GM12865 (cell line): ENCODE results near the gene ADAMTSL2.

Experiments
- DNase-seq: peaks from one replicate; pipeline ENCODE4 v3.0.0; 2010; ENCODE audit warnings: low read depth
- H3K4me3 ChIP-seq: 2 replicates; pipeline ENCODE4 v1.5.1; 2011; ENCODE audit warnings: mild to moderate bottlenecking, low read depth, low read length, control low read depth
- CTCF ChIP-seq: IDR thresholded peaks from 2 replicates; pipeline ENCODE4 v1.5.1; 2011; ENCODE audit warnings: low read length, control low read depth, low read depth, inconsistent platforms; ENCODE audit not compliant: insufficient read depth; ENCODE audit errors: missing control alignments

The ADAMTSL2 gene

GRCh38 chr9:133584559-133585476 lies 50.3 kb downstream of the ADAMTSL2 start:
- no peak for DNase-seq
- no peak overlapping the region for H3K4me3 ChIP-seq
- TF ChIP-seq CTCF, result no peak

GRCh38 chr9:133585481-133586351 lies 51.2 kb downstream of the ADAMTSL2 start:
- no peak for DNase-seq
- H3K4me3 ChIP-seq, result no peak overlapping the region
- no peak for TF ChIP-seq CTCF

- DNase-seq, result no peak
- H3K4me3 ChIP-seq, result no peak overlapping the region
- TF ChIP-seq CTCF, result no peak
These were observed 52.5 kb downstream of the ADAMTSL2 start for GRCh38 chr9:133587051-133587450.

GRCh38 chr9:133587466-133587865 lies 53.0 kb downstream of the ADAMTSL2 start:
- TF ChIP-seq CTCF, result no peak
- no peak overlapping the region for H3K4me3 ChIP-seq
- DNase-seq, result no peak

- TF ChIP-seq CTCF, result peak; percentile 60
- DNase-seq, result peak; percentile 12
- H3K4me3 ChIP-seq, result no peak overlapping the region
These were observed 55.1 kb downstream of the ADAMTSL2 start for GRCh38 chr9:133589454-133590227.

GRCh38 chr9:133590231-133590855 lies 55.8 kb downstream of the ADAMTSL2 start:
- no peak for DNase-seq
- no peak overlapping the region for H3K4me3 ChIP-seq
- no peak for TF ChIP-seq CTCF
